ENCODE results near the gene ACTL6B. TPM values are rescaled to one million over a fixed set of nuclear protein-coding genes. Genes with fewer than 3 reads are reported as not detected.

Gene ACTL6B
- total and polyA plus RNA-seq, 2 of the 13 experiments (the other 11 are each of a cell fraction or from before 2014, with no cell fraction given): not detected

DNA sequence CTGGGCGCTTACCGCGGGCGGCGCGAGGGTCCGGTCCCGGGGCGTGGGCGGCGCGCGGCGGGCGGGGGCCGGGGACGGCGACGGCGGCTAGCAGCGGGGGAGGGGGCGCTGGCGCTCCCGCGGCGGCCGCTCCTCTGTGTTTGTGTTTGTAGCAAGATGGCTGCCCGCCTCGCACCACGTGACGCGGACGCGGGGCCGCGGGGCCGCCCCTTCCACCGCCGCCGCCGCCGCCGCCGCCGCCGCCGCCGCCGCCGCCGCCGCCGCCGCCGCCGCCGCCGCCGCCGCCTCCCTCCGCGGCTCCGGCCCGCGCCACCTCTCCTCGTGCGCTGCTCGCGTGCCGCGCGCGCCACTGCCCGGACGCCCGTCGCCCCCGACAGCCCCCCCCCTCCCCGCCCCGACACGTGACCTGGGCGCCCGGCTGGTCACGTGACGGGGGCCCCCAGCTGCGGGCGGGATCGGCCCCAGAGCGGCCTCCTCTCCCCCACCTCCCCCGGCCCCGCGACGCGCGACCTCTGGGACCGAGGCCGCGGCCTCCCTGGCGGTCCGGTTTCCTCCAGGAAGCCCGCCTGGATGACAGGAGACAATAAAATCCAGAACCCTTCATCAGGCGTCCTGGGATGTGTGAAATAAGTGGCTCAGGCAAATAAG, 38.0 kb upstream of the ACTL6B start, which contains the start of gene GIGYF1 (continued):
- TF ChIP-seq IRF2 (CRISPR knock-in tag; IDR thresholded peaks at IDR 0.05) (no peak), NFE2L1 (CRISPR knock-in tag; IDR thresholded peaks at IDR 0.05; ENCODE audit: borderline replicate concordance) (no peak), HES4 (CRISPR knock-in tag; IDR thresholded peaks at IDR 0.05; ENCODE audit: borderline replicate concordance) (no peak), ZNF207 (IDR thresholded peaks at IDR 0.05; ENCODE audit: borderline replicate concordance) (no peak), ZNF350 (CRISPR knock-in tag; IDR thresholded peaks at IDR 0.05; ENCODE audit: borderline replicate concordance, low read depth) (no peak), ZNF501 (CRISPR knock-in tag; IDR thresholded peaks at IDR 0.05) (no peak), ZNF33A (CRISPR knock-in tag; IDR thresholded peaks at IDR 0.05; ENCODE audit: borderline replicate concordance) (no peak), TEAD2 (CRISPR knock-in tag; IDR thresholded peaks at IDR 0.05) (no peak), RXRB (CRISPR knock-in tag; IDR thresholded peaks at IDR 0.05; ENCODE audit: borderline replicate concordance) (no peak), ZNF605 (CRISPR knock-in tag; IDR thresholded peaks at IDR 0.05) (no peak), DNMT3B (CRISPR knock-in tag; conservative IDR thresholded peaks at IDR 0.05) (no peak), SP140L (CRISPR knock-in tag; IDR thresholded peaks at IDR 0.05; ENCODE audit: borderline replicate concordance) (no peak), HDAC2 (CRISPR knock-in tag; IDR thresholded peaks at IDR 0.05) (no peak), ZBTB7B (CRISPR knock-in tag; IDR thresholded peaks at IDR 0.05) (0 out of 2 replicates have a peak, but pooled peaks have one; percentile 36), ZSCAN21 (CRISPR knock-in tag; IDR thresholded peaks at IDR 0.05; ENCODE audit: borderline replicate concordance) (no peak), KDM2A (CRISPR knock-in tag; IDR thresholded peaks at IDR 0.05; ENCODE audit: borderline replicate concordance, low read depth) (peak; percentile 49; the same call in 1 of the 2 replicates), CENPT (CRISPR knock-in tag; IDR thresholded peaks at IDR 0.05; ENCODE audit: low read depth) (no peak), GATAD1 (CRISPR knock-in tag; IDR thresholded peaks at IDR 0.05) (0 out of 2 replicates have a peak, but pooled peaks have one; percentile 6), ELF4 (CRISPR knock-in tag; IDR thresholded peaks at IDR 0.05; ENCODE audit: borderline replicate concordance) (no peak), CBFB (CRISPR knock-in tag; IDR thresholded peaks at IDR 0.05) (no peak), KDM3A (CRISPR knock-in tag; IDR thresholded peaks at IDR 0.05; ENCODE audit: low read depth) (no peak), KMT2A (CRISPR knock-in tag; IDR thresholded peaks at IDR 0.05) (no peak)
- TF ChIP-seq, protein P1, sequence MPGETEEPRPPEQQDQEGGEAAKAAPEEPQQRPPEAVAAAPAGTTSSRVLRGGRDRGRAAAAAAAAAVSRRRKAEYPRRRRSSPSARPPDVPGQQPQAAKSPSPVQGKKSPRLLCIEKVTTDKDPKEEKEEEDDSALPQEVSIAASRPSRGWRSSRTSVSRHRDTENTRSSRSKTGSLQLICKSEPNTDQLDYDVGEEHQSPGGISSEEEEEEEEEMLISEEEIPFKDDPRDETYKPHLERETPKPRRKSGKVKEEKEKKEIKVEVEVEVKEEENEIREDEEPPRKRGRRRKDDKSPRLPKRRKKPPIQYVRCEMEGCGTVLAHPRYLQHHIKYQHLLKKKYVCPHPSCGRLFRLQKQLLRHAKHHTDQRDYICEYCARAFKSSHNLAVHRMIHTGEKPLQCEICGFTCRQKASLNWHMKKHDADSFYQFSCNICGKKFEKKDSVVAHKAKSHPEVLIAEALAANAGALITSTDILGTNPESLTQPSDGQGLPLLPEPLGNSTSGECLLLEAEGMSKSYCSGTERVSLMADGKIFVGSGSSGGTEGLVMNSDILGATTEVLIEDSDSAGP (CRISPR knock-in tag; IDR thresholded peaks at IDR 0.05; ENCODE audit: borderline replicate concordance): 0 out of 2 replicates have a peak, but pooled peaks have one; percentile 17
- TF ChIP-seq, protein P2, sequence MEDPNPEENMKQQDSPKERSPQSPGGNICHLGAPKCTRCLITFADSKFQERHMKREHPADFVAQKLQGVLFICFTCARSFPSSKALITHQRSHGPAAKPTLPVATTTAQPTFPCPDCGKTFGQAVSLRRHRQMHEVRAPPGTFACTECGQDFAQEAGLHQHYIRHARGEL (CRISPR knock-in tag; IDR thresholded peaks at IDR 0.05): no peak
- TF ChIP-seq, protein P3, sequence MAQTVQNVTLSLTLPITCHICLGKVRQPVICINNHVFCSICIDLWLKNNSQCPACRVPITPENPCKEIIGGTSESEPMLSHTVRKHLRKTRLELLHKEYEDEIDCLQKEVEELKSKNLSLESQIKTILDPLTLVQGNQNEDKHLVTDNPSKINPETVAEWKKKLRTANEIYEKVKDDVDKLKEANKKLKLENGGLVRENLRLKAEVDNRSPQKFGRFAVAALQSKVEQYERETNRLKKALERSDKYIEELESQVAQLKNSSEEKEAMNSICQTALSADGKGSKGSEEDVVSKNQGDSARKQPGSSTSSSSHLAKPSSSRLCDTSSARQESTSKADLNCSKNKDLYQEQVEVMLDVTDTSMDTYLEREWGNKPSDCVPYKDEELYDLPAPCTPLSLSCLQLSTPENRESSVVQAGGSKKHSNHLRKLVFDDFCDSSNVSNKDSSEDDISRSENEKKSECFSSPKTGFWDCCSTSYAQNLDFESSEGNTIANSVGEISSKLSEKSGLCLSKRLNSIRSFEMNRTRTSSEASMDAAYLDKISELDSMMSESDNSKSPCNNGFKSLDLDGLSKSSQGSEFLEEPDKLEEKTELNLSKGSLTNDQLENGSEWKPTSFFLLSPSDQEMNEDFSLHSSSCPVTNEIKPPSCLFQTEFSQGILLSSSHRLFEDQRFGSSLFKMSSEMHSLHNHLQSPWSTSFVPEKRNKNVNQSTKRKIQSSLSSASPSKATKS (CRISPR knock-in tag; IDR thresholded peaks at IDR 0.05): no peak
- TF ChIP-seq, protein P4, sequence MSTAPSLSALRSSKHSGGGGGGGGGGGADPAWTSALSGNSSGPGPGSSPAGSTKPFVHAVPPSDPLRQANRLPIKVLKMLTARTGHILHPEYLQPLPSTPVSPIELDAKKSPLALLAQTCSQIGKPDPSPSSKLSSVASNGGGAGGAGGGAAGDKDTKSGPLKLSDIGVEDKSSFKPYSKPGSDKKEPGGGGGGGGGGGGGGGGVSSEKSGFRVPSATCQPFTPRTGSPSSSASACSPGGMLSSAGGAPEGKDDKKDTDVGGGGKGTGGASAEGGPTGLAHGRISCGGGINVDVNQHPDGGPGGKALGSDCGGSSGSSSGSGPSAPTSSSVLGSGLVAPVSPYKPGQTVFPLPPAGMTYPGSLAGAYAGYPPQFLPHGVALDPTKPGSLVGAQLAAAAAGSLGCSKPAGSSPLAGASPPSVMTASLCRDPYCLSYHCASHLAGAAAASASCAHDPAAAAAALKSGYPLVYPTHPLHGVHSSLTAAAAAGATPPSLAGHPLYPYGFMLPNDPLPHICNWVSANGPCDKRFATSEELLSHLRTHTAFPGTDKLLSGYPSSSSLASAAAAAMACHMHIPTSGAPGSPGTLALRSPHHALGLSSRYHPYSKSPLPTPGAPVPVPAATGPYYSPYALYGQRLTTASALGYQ (CRISPR knock-in tag; IDR thresholded peaks at IDR 0.05): no peak
